ENCODE measurements around the gene CSK.

GRCh38 chr15:74795966-74796625 lies 14.2 kb downstream of the CSK start:
- TF ChIP-seq, protein P1, sequence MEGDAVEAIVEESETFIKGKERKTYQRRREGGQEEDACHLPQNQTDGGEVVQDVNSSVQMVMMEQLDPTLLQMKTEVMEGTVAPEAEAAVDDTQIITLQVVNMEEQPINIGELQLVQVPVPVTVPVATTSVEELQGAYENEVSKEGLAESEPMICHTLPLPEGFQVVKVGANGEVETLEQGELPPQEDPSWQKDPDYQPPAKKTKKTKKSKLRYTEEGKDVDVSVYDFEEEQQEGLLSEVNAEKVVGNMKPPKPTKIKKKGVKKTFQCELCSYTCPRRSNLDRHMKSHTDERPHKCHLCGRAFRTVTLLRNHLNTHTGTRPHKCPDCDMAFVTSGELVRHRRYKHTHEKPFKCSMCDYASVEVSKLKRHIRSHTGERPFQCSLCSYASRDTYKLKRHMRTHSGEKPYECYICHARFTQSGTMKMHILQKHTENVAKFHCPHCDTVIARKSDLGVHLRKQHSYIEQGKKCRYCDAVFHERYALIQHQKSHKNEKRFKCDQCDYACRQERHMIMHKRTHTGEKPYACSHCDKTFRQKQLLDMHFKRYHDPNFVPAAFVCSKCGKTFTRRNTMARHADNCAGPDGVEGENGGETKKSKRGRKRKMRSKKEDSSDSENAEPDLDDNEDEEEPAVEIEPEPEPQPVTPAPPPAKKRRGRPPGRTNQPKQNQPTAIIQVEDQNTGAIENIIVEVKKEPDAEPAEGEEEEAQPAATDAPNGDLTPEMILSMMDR (IDR thresholded peaks at IDR 0.05) = no peak
- TF ChIP-seq POLR2A (IDR thresholded peaks at IDR 0.05) = no peak
